Measurements from ENCODE around the gene SGCA.

Gene SGCA

GRCh38 chr17:50210240-50211225 is 44.7 kb downstream of the SGCA start:
- DNase-seq: no peak

- no peak for DNase-seq
Observed at GRCh38 chr17:50211249-50212120, 45.7 kb downstream of the SGCA start.

GRCh38 chr17:50212121-50212843 is 46.5 kb downstream of the SGCA start:
- DNase-seq: no peak

GRCh38 chr17:50213026-50214022 is 47.5 kb downstream of the SGCA start:
- DNase-seq: peak; percentile 76

GRCh38 chr17:50214976-50215760 is 49.4 kb downstream of the SGCA start:
- no peak for DNase-seq

- DNase-seq: no peak
Observed at GRCh38 chr17:50217591-50217990, 51.8 kb downstream of the SGCA start.

GRCh38 chr17:50218071-50218759 is 52.4 kb downstream of the SGCA start:
- no peak for DNase-seq

GRCh38 chr17:50218771-50219315 is 53.0 kb downstream of the SGCA start:
- DNase-seq: no peak

GRCh38 chr17:50219342-50219741 is 53.5 kb downstream of the SGCA start:
- no peak for DNase-seq

GRCh38 chr17:50219939-50220465 is 54.2 kb downstream of the SGCA start:
- peak; percentile 40 for DNase-seq

- DNase-seq: no peak
Observed at GRCh38 chr17:50220811-50221210, 55.0 kb downstream of the SGCA start.

- no peak for DNase-seq
Observed at GRCh38 chr17:50221266-50221863, 55.6 kb downstream of the SGCA start.

GRCh38 chr17:50221864-50222545 is 56.2 kb downstream of the SGCA start:
- no peak for DNase-seq

- no peak for DNase-seq
Observed at GRCh38 chr17:50222922-50223321, 57.1 kb downstream of the SGCA start.

Data from NCI-H82 (cell line).